OCI-LY3 (cell line): ENCODE results near the gene ANK2.
A peak's percentile ranks its signal among the peaks of the same experiment; 100 is the strongest.

Experiments used
- H2AFZ ChIP-seq: fragments of 200-600, 300-600 bp; shearing (Covaris generic); 2 replicates; pipeline ENCODE4 v1.6.0; 2014; ENCODE audit warnings: antibody characterized with exemption, low read depth, low read length
- H3K27ac ChIP-seq: fragments of 200-600, 300-600 bp; sonication (generic); 2 replicates; pipeline ENCODE4 v1.5.1; 2014; ENCODE audit warnings: mild to moderate bottlenecking, low read length, moderate library complexity, mixed read lengths
- H3K27me3 ChIP-seq: fragments of 200-600, 300-600 bp; sonication (generic); 2 replicates; pipeline ENCODE4 v1.6.1; 2014; ENCODE audit warnings: low read depth, low read length, mixed read lengths
- H3K36me3 ChIP-seq: fragments of 200-600, 300-600 bp; sonication (generic); replicated peaks from 2 replicates; pipeline ENCODE3; 2014; ENCODE audit warnings: low read depth, low read length, mixed read lengths
- H3K4me1 ChIP-seq: fragments of 300-600, 200-600 bp; sonication (generic); 2 replicates; pipeline ENCODE4 v1.6.1; 2014; ENCODE audit warnings: low read length, mixed read lengths
- H3K4me2 ChIP-seq: fragments of 200-600, 300-600 bp; sonication (generic); 2 replicates; pipeline ENCODE4 v1.6.1; 2014; ENCODE audit warnings: low read length, mixed read lengths
- H3K4me3 ChIP-seq: fragments of 300-600, 200-600 bp; sonication (generic); 2 replicates; pipeline ENCODE4 v1.5.1; 2014; ENCODE audit warnings: antibody characterized with exemption, mild to moderate bottlenecking, low read length, moderate library complexity
- H3K79me2 ChIP-seq: fragments of 300-600, 200-600 bp; shearing (Covaris generic); 2 replicates; pipeline ENCODE4 v1.6.1; 2014; ENCODE audit warnings: mild to moderate bottlenecking, low read length, mixed read lengths
- H3K9ac ChIP-seq: fragments of 300-600, 200-600 bp; shearing (Covaris generic); 2 replicates; pipeline ENCODE4 v1.6.0; 2014; ENCODE audit warnings: mild to moderate bottlenecking, low read length, moderate library complexity
- H3K9me3 ChIP-seq: fragments of 200-600, 300-600 bp; shearing (Covaris generic); 2 replicates; pipeline ENCODE4 v1.6.1; 2014; ENCODE audit warnings: low read length, mixed read lengths; ENCODE audit not compliant: insufficient read depth
- H4K20me1 ChIP-seq: fragments of 200-600, 300-600 bp; sonication (generic); 2 replicates; pipeline ENCODE4 v1.6.1; 2016; ENCODE audit warnings: low read length, mixed read lengths; ENCODE audit not compliant: insufficient read depth
- EZH2phosphoT487 ChIP-seq: fragments of 200-600 bp; shearing (Covaris generic); IDR thresholded peaks from 2 replicates; pipeline ENCODE4 v1.6.1; 2018; ENCODE audit warnings: antibody characterized with exemption, mixed run types, low read depth
- TF ChIP-seq, protein P1 (sequence below): fragments of 200-600, 300-600 bp; sonication (generic); IDR thresholded peaks from 2 replicates; pipeline ENCODE4 v1.5.1; 2014; ENCODE audit warnings: antibody characterized with exemption, low read length, low read depth

The ANK2 gene

DNA sequence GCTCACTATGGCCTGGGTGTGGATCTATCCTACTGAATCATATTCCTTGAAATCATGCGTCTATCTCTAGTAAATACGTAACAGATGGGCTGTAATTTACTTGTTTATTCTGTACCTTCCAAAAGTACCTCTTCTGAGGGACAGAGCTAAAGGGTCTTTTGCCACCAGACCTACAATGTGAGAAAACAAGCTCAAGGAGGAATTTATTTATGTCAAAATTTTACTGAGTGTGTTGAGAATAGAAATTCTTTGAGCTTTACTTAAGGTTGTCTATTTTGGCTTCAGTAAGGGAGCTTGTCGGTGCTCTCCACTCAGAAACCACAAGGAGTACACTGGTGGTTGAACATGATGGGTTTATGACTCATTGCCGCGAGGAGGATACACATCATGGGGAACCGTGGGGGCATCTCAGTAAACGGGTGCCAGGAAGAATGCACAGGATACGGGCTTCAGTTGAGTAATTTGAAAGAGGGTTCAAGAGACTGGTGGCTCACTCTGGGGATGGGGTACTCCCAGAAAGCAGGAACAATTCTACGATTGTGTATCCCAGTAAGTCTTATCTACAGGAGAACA, 3.0 kb downstream of the ANK2 start:
- H3K9ac ChIP-seq: peak overlapping the region; percentile 15; the same call in 1 of the 2 replicates
- H3K27me3 ChIP-seq: no peaks in the 10 kb centered on the region
- H3K4me3 ChIP-seq: peak overlapping the region; percentile 23
- peak overlapping the region; percentile 1; the same call in 1 of the 2 replicates for H3K27ac ChIP-seq
- H3K79me2 ChIP-seq: no peaks in the 10 kb centered on the region
- H3K4me1 ChIP-seq: peaks cover 25% of the 10 kb centered on the region
- H3K36me3 ChIP-seq: no peaks in the 10 kb centered on the region
- no peak overlapping the region for H2AFZ ChIP-seq
- H4K20me1 ChIP-seq: no peaks in the 10 kb centered on the region
- TF ChIP-seq, protein P1, sequence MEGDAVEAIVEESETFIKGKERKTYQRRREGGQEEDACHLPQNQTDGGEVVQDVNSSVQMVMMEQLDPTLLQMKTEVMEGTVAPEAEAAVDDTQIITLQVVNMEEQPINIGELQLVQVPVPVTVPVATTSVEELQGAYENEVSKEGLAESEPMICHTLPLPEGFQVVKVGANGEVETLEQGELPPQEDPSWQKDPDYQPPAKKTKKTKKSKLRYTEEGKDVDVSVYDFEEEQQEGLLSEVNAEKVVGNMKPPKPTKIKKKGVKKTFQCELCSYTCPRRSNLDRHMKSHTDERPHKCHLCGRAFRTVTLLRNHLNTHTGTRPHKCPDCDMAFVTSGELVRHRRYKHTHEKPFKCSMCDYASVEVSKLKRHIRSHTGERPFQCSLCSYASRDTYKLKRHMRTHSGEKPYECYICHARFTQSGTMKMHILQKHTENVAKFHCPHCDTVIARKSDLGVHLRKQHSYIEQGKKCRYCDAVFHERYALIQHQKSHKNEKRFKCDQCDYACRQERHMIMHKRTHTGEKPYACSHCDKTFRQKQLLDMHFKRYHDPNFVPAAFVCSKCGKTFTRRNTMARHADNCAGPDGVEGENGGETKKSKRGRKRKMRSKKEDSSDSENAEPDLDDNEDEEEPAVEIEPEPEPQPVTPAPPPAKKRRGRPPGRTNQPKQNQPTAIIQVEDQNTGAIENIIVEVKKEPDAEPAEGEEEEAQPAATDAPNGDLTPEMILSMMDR: no peak
- H3K9me3 ChIP-seq: no peaks in the 10 kb centered on the region
- peak overlapping the region; percentile 60 for H3K4me2 ChIP-seq

DNA sequence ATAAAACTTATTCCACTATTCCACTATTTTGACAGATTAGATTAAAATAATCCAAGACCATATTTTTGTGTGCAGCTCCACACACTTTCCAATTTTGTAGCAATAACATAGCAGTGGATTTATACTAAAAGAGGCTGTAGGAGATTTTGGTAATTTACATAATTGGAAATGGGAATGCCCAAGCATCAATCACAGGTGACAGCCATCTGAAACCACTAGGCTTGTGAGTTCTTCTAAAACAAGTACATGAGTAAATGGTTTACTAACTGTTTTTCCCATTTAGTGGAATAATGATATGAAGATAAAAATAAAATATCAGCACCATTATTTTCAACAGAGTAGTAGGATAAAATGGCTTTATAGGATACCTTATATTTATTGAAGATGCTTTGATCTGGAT, 4.4 kb downstream of the ANK2 start:
- TF ChIP-seq, protein P1: no peak
- no peak for TF ChIP-seq EZH2phosphoT487
- no peak overlapping the region for H3K9ac ChIP-seq
- H3K4me3 ChIP-seq: no peak overlapping the region
- H3K9me3 ChIP-seq: no peaks in the 10 kb centered on the region
- peaks cover 25% of the 10 kb centered on the region for H3K4me1 ChIP-seq
- H3K27me3 ChIP-seq: no peaks in the 10 kb centered on the region
- no peak overlapping the region for H3K4me2 ChIP-seq
- no peaks in the 10 kb centered on the region for H4K20me1 ChIP-seq
- no peak overlapping the region for H3K27ac ChIP-seq
- H2AFZ ChIP-seq: no peak overlapping the region
- H3K36me3 ChIP-seq: no peaks in the 10 kb centered on the region
- H3K79me2 ChIP-seq: no peaks in the 10 kb centered on the region

DNA sequence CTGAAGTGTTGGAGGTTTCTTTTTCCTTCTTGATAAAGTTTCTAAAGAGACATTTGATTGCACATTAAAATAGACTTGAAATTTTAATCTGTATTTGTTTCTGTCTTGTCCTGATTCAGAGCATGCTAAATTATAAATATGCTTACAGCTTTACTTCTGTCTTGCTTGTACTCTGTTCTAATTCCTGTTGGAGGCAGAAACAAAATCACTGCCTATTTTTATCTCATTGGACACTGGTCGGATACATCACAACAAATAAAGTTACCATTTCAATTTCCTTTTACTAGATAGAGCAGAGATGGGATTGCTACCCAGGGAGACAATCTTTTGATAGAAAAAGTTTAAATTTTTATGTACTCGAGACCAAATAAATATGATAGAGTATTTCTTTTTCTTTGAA, 6.9 kb downstream of the ANK2 start:
- Histone ChIP-seq H3K36me3 (no peaks in the 10 kb centered on the region), H3K27me3 (no peaks in the 10 kb centered on the region), H2AFZ (no peak overlapping the region), H3K27ac (no peak overlapping the region), H4K20me1 (no peaks in the 10 kb centered on the region), H3K9me3 (no peaks in the 10 kb centered on the region), H3K79me2 (no peaks in the 10 kb centered on the region), H3K4me2 (no peak overlapping the region), H3K4me3 (no peak overlapping the region), H3K4me1 (peaks cover 25% of the 10 kb centered on the region), H3K9ac (no peak overlapping the region)
- no peak for TF ChIP-seq EZH2phosphoT487
- TF ChIP-seq, protein P1: no peak

DNA sequence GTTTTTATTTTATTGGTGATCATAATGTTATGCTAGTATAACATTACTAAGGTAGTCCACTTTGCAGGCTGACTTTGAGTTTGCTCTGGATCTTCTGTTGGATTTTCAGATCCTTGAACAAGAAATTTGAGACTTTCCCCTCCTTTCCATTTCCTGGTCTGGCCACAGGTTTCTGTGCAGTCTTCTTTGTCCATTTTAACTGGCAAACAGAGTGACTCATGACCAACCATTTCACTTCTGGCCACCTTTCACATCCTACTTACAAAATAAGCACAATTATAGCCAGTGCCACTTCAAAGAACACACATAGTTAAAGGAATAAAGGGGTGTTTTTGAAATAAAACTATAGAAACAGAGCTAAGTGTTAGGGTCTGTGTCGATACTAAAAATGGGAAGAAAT, 8.4 kb downstream of the ANK2 start:
- Histone ChIP-seq H3K9ac (no peak overlapping the region), H3K27ac (no peak overlapping the region), H3K9me3 (no peaks in the 10 kb centered on the region), H2AFZ (no peak overlapping the region), H3K27me3 (no peaks in the 10 kb centered on the region), H3K4me1 (peaks cover 13% of the 10 kb centered on the region), H3K36me3 (no peaks in the 10 kb centered on the region), H3K79me2 (no peaks in the 10 kb centered on the region), H3K4me2 (no peak overlapping the region), H3K4me3 (no peak overlapping the region), H4K20me1 (no peaks in the 10 kb centered on the region)
- no peak for TF ChIP-seq EZH2phosphoT487
